DMS114 treated with DMSO at 0.1 percent for 48 hours (cell line): ENCODE results near the gene B3GNT3.

Experiments used
- DNase-seq: peaks from one replicate; lab custom pipeline; 2025; ENCODE audit not compliant: unreplicated experiment; lab: John Stamatoyannopoulos, UW

Gene B3GNT3

DNA sequence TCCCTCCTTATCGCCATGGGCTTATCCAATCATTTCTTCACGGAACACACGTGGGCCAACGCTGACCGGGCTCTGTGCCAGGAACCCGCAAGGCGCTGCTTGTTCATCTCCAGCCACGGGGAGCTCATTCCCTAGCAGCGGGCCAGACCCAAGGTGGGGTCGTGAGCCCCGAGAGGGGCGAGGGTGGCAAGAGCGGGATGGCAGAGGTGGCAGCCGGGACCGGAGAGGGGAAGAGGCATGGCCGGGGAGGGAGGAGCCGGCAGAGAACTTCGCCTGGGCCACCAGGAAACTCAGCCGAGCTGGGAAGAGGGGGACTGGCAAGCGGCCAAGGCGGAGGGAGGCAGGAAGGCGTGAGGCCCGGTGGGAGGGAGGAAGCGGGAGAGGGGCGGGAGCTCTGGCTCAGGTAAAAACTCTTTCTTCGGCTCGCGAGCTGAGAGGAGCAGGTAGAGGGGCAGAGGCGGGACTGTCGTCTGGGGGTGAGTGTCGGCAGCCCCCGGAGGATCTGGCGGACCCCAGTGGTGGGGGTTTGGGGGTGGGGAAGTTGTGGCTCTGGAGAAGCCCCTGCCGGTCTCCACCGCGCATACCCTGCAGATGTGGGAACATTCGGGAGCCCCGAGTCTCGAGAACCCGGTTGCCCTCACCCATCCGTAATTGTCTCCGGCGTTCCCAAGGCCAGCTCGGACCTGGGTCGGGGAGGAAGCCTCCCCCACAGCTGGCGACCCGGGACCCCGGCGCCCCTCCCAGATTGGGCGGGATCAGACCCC lies at the start of gene B3GNT3:
Gene B3GNT3 (plus strand): TSS at position 408 of the 764 bp plus-strand sequence. CDS start 12,670 bp downstream, outside the sequence.
- no peak for DNase-seq

GRCh38 chr19:17747205-17748098 lies 47.5 kb upstream of the B3GNT3 start:
- peak; percentile 95 for DNase-seq

GRCh38 chr19:17748884-17749638 lies 45.9 kb upstream of the B3GNT3 start:
- DNase-seq = no peak

GRCh38 chr19:17749912-17750317 lies 45.0 kb upstream of the B3GNT3 start:
- DNase-seq = no peak

DNA sequence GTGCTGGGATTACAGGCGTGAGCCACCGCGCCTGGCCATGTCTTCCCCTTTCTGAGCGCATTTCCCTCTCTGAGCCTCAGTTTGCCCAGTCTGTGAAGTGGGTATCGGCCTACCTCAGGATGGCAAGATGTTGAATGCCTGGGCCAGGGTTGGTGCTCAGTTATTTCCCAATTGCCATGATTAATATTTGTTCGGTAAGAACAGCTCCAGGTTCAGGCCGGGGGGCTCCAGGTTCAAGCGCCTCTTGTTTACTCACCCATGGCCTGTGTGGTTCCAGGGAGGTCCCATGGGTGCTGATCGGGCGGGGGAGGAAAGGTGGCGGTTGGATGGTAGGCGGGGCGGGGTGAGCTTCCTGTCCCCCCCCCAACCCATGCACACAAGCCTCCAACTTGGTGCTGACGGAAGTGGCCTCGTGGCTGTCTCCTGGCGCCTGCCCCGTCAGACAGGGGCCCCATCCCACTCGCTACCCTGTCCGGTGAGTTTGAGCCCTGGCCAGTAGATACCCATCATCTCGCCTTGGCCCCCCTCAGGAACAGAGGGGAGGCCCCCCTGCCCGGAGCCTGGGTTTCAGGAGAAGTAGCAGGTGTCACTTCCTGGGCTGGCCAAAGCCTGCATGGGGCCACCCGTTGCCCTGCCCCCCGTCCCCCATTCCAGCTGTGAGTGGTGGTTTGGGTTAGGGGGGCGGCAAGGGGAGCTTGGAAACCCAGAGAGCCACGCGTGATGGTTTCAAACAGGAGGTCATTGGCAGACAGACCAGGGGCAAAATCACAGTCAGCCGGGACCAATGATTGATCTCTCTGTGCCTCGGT lies 43.6 kb upstream of the B3GNT3 start, which contains the start of gene FCHO1:
Gene FCHO1 (plus strand): TSS at position 375 of the 809 bp plus-strand sequence. CDS start 3,688 bp downstream, outside the sequence.
- no peak for DNase-seq

- no peak for DNase-seq
Observed at GRCh38 chr19:17751912-17752273, 43.0 kb upstream of the B3GNT3 start.

- no peak for DNase-seq
Observed at GRCh38 chr19:17752865-17753639, 41.9 kb upstream of the B3GNT3 start.

DNA sequence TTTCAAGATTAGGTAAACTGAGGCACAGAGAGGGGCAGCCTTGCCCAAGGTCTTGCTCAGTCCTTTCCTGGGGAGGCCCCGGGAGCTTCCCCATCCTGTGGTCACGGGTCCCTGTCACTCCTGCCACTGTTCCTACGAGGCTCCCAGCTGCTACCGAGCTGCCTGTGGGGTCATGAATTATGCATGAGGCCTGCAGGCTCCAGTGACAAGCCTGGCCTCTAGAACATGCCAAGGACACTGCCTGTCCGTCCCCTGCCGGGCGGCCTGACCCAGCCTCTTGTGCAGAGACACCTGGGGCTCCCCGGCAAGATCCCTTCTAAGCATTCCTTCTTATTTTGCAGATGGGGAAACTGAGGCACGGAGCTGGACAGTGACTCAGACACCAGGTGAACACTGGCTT lies 41.0 kb upstream of the B3GNT3 start:
- DNase-seq = no peak

GRCh38 chr19:17754634-17755442 lies 40.1 kb upstream of the B3GNT3 start:
- DNase-seq = no peak

DNA sequence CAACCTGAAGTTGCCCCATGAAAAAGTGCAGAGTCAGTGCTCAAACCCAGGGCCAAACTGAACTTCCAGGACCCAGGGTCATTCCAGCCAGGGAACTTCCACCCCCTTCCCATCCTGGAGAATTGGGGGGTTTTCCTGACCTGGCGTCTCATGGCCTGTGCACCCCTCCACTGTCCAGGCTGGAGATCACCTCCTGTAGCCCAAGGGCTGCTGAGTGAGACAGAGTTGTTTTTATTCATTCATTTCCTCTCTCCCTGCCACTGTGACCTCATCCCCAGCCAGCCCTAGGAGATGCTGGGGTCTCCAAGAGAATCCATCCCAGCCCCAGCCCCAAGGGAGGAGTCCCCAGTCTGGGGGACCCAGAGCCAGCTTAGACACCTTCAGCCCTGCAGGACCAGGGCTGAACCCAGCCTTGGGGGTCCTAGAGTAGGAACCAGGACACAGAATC lies 39.5 kb upstream of the B3GNT3 start:
- no peak for DNase-seq

DNA sequence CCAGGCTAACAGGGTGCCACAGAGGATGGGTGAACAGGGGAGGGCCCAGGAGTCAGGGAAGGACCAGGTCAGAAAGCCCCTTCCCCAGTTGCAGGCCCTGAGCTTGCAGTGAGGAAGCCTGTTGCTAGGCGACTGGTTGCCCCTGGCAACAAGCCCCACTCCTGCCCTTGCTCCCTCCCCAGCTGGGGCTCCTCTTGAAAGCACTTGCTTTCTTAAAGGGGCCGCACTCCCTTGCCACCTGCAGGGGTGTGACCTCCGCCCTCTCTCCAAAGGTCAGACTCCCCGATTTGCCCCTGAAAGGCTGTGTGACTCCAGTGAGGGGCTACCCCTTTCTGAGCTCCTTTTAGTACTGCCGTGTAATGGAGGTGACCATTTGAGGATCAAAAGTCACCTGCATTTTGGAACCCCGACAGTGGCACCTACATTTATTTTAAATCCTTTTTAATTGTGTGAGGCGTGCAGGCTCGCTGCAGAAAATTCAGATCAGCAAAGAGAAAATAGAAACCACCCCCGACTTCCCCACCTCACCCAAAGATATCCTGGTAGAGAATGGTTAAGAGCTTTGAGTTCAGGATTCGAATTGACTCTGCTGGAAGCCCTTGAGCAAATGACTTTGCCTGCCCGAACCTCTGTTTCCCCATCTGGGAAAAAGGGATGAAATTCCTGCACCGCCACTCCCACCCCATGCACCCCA lies 38.8 kb upstream of the B3GNT3 start:
- DNase-seq = no peak

- DNase-seq = no peak
Observed at GRCh38 chr19:17757125-17757524, 37.8 kb upstream of the B3GNT3 start.

DNA sequence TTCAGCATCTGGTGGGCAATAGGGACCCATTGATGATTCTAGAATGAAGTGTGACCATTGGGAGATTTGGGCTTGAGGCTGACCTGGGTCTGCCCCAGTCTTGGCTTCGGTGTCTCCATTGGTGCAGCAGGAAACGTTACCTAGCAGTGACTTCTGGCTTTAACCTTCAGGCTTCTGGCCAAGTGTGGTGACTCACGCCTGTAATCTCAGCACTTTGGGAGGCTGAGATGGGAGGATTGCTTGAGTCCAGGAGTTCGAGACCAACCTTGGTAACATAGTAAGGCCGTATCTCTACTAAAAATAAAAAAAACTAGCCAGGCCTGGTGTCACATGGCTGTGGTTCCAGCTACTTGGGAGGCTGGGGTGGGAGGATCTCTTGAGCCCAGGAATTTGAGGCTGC lies 36.4 kb upstream of the B3GNT3 start:
- no peak for DNase-seq

DNA sequence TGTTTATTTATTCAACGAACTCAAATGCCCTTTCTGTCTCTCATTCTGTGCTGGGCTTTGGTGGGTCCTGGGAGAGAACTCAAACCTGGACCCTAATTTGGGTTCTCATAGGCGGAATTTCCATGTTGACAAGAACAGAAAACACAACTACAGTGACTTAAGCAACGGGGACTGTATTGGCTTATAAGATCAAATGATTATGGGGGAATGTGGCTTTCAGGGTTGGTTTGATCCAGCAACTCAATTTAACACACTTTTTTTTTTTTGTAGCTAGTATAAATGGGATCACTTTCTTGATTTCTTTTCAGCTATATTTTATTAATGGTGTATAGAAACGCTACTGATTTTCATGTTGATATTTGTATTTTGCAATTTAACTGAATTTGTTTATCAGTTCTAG lies 33.8 kb upstream of the B3GNT3 start:
- no peak for DNase-seq

DNA sequence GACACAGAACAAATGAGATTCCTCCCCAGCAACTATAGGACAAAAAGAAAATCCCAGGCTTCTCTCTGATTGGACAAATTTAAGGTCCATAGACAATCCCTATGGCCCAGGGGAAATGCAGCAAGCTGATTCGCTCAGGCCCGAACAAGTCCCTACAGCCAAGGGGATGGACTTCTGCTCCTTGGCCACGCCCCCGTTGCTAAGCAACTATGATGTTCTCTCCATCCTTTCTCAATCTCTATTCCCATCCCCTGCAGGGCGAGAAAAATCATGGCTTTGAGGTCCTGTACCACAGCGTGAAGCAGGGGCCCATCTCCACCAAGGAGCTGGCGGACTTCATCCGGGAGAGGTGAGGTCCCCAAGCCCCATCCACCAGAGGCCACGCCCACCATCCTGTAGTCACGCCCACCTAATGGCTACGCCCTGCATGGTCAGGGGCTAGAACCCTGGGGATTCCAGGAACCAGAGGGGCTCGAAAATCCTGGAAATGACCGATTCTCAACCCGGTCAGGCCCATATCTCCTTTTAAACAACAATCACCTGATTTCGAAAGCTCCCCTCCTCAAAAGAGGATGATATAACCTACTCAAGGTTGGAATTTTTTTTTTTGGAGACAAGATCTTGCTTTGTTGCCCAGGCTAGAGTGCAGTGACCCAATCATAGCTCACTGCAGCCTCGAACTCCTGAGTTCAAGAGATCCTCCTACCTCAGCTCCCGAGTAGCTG lies 32.3 kb upstream of the B3GNT3 start:
- DNase-seq = peak; percentile 35

DNA sequence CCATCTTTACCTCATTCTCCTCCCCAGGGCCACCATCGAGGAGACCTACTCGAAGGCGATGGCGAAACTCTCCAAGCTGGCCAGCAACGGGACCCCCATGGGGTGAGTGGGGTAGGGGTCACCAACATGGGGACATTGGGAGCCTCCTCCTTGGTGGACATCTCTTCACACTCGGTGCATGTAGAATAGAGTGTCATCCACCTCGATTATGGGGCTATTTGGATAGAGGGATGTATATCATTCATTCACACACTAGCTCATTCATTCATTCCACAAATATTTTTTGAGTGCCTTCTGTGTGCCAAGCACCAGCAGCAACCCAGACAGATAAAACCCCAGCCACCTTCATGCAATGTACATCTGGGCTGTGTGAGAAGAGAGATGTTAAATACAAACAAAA lies 30.6 kb upstream of the B3GNT3 start:
- no peak for DNase-seq

DNA sequence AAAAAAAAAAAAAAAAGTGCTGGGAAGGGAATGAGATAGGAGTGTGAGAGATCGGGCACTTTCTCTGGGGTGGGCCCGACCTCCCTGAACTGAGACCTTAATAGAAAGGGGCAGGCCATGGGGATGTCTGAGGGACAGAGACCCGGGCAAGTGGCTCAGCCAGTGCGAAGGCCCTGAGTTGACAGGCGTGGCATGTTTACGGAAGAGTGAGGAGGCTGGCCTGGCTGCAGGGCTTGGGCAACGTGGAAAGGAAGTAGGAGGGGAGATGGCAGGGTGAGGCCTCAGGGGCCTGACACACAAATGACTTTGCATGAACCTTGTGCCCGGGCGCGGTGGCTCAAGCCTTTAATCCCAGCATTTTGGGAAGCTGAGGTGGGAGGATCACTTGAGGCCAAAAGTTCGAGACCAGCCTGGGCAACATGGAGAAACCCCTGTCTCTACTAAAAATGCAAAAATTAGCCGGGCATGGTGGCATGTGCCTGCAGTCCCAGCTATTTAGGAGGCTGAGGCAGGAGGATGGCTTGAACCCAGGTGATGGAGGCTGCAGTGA lies 29.8 kb upstream of the B3GNT3 start:
- DNase-seq = no peak
